HCT116 (cell line): ENCODE results near the gene CARS1. TPM values are rescaled to one million over a fixed set of nuclear protein-coding genes. Genes with fewer than 3 reads are reported as not detected.

Experiments
- ATAC-seq: fragments of 200-7000 bp; cut with Tn5 transposase; 2 replicates; pipeline ENCODE4 v1.9.1; 2020; ENCODE audit warnings: mild to moderate bottlenecking, moderate library complexity
- BruUV-seq: library from RNA; stranded (reverse); fragments of 400-500 nt; replicated peaks from 2 replicates; lab custom pipeline; 2021; lab: Mats Ljungman, UMichigan
- CTCF ChIA-PET: fragments of 300-600 bp; sonication (Branson Sonifier 250); formaldehyde crosslinking; loops from one replicate; lab custom pipeline; 2021; ENCODE audit warnings: antibody characterized with exemption; lab: Charles Lee
- POLR2A ChIA-PET: fragments of 300-600, 350-600 bp; sonication (Branson Sonifier 250); formaldehyde crosslinking; loops from one replicate; lab custom pipeline; 2021; ENCODE audit warnings: antibody characterized with exemption; lab: Charles Lee
- RAD21 ChIA-PET, 2 experiments: fragments of 300-600 bp; sonication (Branson Sonifier 250); formaldehyde crosslinking; loops; one replicate each; lab custom pipeline; 2023; ENCODE audit warnings: low total read pairs in 2 of 2; ENCODE audit not compliant: uncharacterized antibody in 2 of 2, unreplicated experiment in 2 of 2, low non-redundant PET in 1 of 2; lab: Charles Lee
- DNase-seq: peaks from one replicate; pipeline ENCODE4 v3.0.0-alpha.2; 2010; ENCODE audit warnings: low read depth, low spot score
- H2AFZ ChIP-seq: fragments of 200-600 bp; shearing (Covaris generic), sonication (generic); 2 replicates; pipeline ENCODE4 v1.6.1; 2017; ENCODE audit warnings: low read depth, mixed run types, mixed read lengths, antibody characterized with exemption, low read length; ENCODE audit not compliant: poor library complexity, severe bottlenecking
- H3K27ac ChIP-seq: 2 replicates; pipeline ENCODE4 v1.5.1; 2012; ENCODE audit warnings: low read depth, low read length
- H3K27me3 ChIP-seq: fragments of 200-600 bp; sonication (generic); 2 replicates; pipeline ENCODE4 v1.6.1; 2016; ENCODE audit warnings: mixed run types, low read length, mixed read lengths; ENCODE audit not compliant: insufficient read depth
- H3K36me3 ChIP-seq, 2 experiments: fragments of 200-500 bp in 1 of 2; fragments of 200-600 bp in 1 of 2; sonication (Bioruptor generic) in 1 of 2; sonication (generic) in 1 of 2; 2 replicates each; pipeline versions ENCODE4 v1.5.1 to v1.6.1; 2014 to 2016; ENCODE audit warnings: low read length in 2 of 2, inconsistent platforms in 1 of 2, mixed read lengths in 1 of 2, mixed run types in 1 of 2; ENCODE audit not compliant: insufficient read depth in 2 of 2, control insufficient read depth in 1 of 2
- H3K4me1 ChIP-seq, 2 experiments: fragments of 200-600 bp in 1 of 2; sonication (generic) in 1 of 2; 2 replicates each; pipeline versions ENCODE4 v1.5.1 to v1.6.1; 2012 to 2017; ENCODE audit warnings: low read length in 2 of 2, inconsistent platforms in 1 of 2, mild to moderate bottlenecking in 1 of 2, mixed read lengths in 1 of 2, mixed run types in 1 of 2, moderate library complexity in 1 of 2; ENCODE audit not compliant: insufficient read depth in 2 of 2, control insufficient read depth in 1 of 2
- H3K4me2 ChIP-seq: fragments of 200-600 bp; sonication (generic); 2 replicates; pipeline ENCODE4 v1.6.1; 2017; ENCODE audit warnings: mixed run types, low read length, mixed read lengths
- H3K4me3 ChIP-seq, 2 experiments: fragments of 200-600 bp in 1 of 2; sonication (generic) in 1 of 2; replicated peaks in 1 of 2; 2 replicates each; pipeline ENCODE4 v1.5.1; 2011 to 2016; ENCODE audit warnings: low read length in 2 of 2, control low read depth in 1 of 2, low read depth in 1 of 2, mild to moderate bottlenecking in 1 of 2, mixed read lengths in 1 of 2, mixed run types in 1 of 2
- H3K79me2 ChIP-seq: fragments of 200-600 bp; sonication (generic); 2 replicates; pipeline ENCODE4 v1.6.1; 2017; ENCODE audit warnings: mild to moderate bottlenecking, mixed run types, low read length, moderate library complexity, mixed read lengths; ENCODE audit not compliant: insufficient read depth
- H3K9ac ChIP-seq: fragments of 200-600 bp; sonication (generic); 2 replicates; pipeline ENCODE4 v1.6.1; 2016; ENCODE audit warnings: low read length, mixed read lengths
- H3K9me2 ChIP-seq: fragments of 200-600 bp; sonication (generic), shearing (Covaris generic); 2 replicates; pipeline ENCODE4 v1.6.1; 2017; ENCODE audit warnings: mixed run types, mild to moderate bottlenecking, moderate library complexity; ENCODE audit not compliant: insufficient read depth
- H3K9me3 ChIP-seq, 2 experiments: fragments of 200-500 bp in 1 of 2; fragments of 200-600 bp in 1 of 2; sonication (Bioruptor generic) in 1 of 2; sonication (generic) in 1 of 2; 2 replicates each; pipeline ENCODE4 v1.6.1; 2014 to 2017; ENCODE audit warnings: low read length in 2 of 2, mixed read lengths in 2 of 2, inconsistent platforms in 1 of 2, low read depth in 1 of 2, mild to moderate bottlenecking in 1 of 2, mixed run types in 1 of 2, moderate library complexity in 1 of 2; ENCODE audit not compliant: control insufficient read depth in 1 of 2, insufficient read depth in 1 of 2
- H4K20me1 ChIP-seq: fragments of 200-600 bp; sonication (generic), shearing (Covaris generic); 2 replicates; pipeline ENCODE4 v1.6.1; 2017; ENCODE audit warnings: mixed run types, mild to moderate bottlenecking, moderate library complexity; ENCODE audit not compliant: insufficient read depth
- ELF1 ChIP-seq: IDR thresholded peaks from 2 replicates; pipeline ENCODE4 v1.6.1; 2012; ENCODE audit warnings: low read depth, borderline replicate concordance
- EZH2 ChIP-seq: fragments of 200-600 bp; sonication (generic); IDR thresholded peaks from 2 replicates; pipeline ENCODE4 v1.6.1; 2017; ENCODE audit warnings: antibody characterized with exemption, mixed run types
- EZH2phosphoT487 ChIP-seq: fragments of 200-600 bp; IDR thresholded peaks from 2 replicates; pipeline ENCODE4 v1.6.1; 2018; ENCODE audit warnings: antibody characterized with exemption, borderline replicate concordance
- JUND ChIP-seq: IDR thresholded peaks from 2 replicates; pipeline ENCODE4 v1.6.1; 2012
- MAX ChIP-seq: IDR thresholded peaks from 2 replicates; pipeline ENCODE4 v1.6.1; 2012
- POLR2A ChIP-seq: IDR thresholded peaks from 2 replicates; pipeline ENCODE4 v1.7.0; 2011; ENCODE audit warnings: borderline replicate concordance; ENCODE audit not compliant: insufficient read depth, insufficient read length; ENCODE audit errors: extremely low read depth
- POLR2AphosphoS5 ChIP-seq: IDR thresholded peaks from 2 replicates; pipeline ENCODE4 v1.6.1; 2011; ENCODE audit warnings: mild to moderate bottlenecking, low read depth, low read length, moderate library complexity
- SP1 ChIP-seq: IDR thresholded peaks from 2 replicates; pipeline ENCODE4 v1.6.1; 2012; ENCODE audit warnings: low read depth
- SRF ChIP-seq: IDR thresholded peaks from 2 replicates; pipeline ENCODE4 v1.6.1; 2012; ENCODE audit warnings: low read depth
- TCF7L2 ChIP-seq: IDR thresholded peaks from 2 replicates; pipeline ENCODE4 v1.7.0; 2011; ENCODE audit warnings: borderline replicate concordance, inconsistent platforms; ENCODE audit not compliant: insufficient read depth, insufficient read length; ENCODE audit errors: extremely low read depth
- YY1 ChIP-seq: IDR thresholded peaks from 2 replicates; pipeline ENCODE4 v1.6.1; 2011; ENCODE audit warnings: low read length, low read depth, moderate library complexity, mild to moderate bottlenecking; ENCODE audit not compliant: insufficient replicate concordance; ENCODE audit errors: extremely low read depth
- ZBTB33 ChIP-seq: IDR thresholded peaks from 2 replicates; pipeline ENCODE4 v1.6.1; 2011; ENCODE audit warnings: mild to moderate bottlenecking, low read length, moderate library complexity; ENCODE audit not compliant: insufficient replicate concordance; ENCODE audit errors: extremely low read depth
- ZFX ChIP-seq: fragments of 450-650 bp; IDR thresholded peaks from 2 replicates; pipeline ENCODE4 v1.6.1; 2017
- ZNF274 ChIP-seq: fragments of 200-500 bp; sonication (Bioruptor generic); IDR thresholded peaks from 2 replicates; pipeline ENCODE4 v1.6.1; 2014; ENCODE audit warnings: mild to moderate bottlenecking, low read depth, low read length, inconsistent platforms
- intact Hi-C: fragments of 100-400 bp; cut with micrococcal nuclease; formaldehyde crosslinking; loops from 2 replicates; pipeline ENCODE4 v1.10.0; 2022
- total RNA-seq: library from RNA; stranded (reverse); gene quantifications from one replicate; pipeline ENCODE4 v1.2.1, GENCODE V29; 2021; ENCODE audit not compliant: unreplicated experiment

Gene CARS1
- total RNA-seq, 1 experiment from 2014 or later = 124 TPM

DNA sequence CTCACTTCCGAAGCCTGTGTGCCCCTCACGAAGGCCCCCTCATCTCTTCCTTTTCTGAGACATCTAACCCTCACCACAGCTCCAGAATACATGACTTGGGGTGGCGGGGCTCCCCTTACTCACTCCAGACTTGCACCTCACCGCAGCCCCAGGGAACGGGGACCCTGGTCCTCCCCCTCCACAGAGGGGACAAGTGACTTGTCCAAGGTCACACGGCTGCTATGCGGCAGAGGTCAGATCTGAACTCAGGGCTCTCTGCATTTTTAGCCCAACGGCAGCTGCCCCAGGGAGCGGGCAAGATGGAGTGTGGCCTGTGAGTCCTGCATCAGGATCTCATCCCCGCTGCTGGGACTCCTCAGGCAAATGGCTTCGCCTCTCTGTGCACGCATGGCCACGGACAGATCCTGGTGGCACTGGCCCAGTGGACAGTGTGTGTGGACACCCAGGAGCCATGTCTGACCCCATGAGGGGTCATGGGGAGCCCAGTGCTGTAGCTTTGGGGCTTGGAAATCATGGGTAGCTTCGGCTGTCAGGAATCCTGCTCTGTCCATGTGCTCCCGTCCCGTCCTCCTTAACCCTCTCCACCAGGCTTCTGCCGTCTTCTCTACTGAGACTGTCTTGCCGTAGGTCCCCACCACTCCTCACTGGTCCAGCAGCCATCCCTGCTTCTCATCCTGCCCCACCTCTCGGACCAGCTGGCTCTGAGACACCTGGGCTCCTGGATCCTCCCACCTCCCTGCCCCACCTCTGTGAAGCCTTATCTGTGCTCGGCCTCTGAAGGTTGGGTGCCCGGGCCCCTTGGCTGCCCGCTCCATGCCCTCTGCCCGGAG is 48.0 kb upstream of the CARS1 start:
- Histone ChIP-seq H4K20me1 (no peaks in the 10 kb centered on the region), H3K79me2 (no peaks in the 10 kb centered on the region), H3K27me3 (no peaks in the 10 kb centered on the region), H3K4me3 (no peak overlapping the region), H3K27ac (no peak overlapping the region), H3K9me2 (no peaks in the 10 kb centered on the region), H2AFZ (no peak overlapping the region), H3K9me3 (no peaks in the 10 kb centered on the region), H3K4me2 (no peak overlapping the region), H3K9ac (no peak overlapping the region), H3K36me3 (no peaks in the 10 kb centered on the region; a peak in 1 of 4 replicates), H3K4me1 (no peaks in the 10 kb centered on the region)
- TF ChIP-seq POLR2A (no peak), SP1 (no peak), SRF (no peak), EZH2phosphoT487 (no peak), YY1 (no peak), EZH2 (no peak), ZFX (no peak), ZBTB33 (no peak), ELF1 (no peak), TCF7L2 (no peak), ZNF274 (no peak), POLR2AphosphoS5 (no peak), MAX (no peak), JUND (no peak)
- ChIA-PET CTCF (no interaction called here), POLR2A (no interaction called here), RAD21 (no interaction called here)
- DNase-seq = no peak
- intact Hi-C loops = no loop called here
- ATAC-seq = no peak
- BruUV-seq = no TSS peak
